Epithelial cell of proximal tubule (primary cell): ENCODE data around the gene LRRC39. TPM values are rescaled to one million over a fixed set of nuclear protein-coding genes. Genes with fewer than 3 reads are reported as not detected.
A peak's percentile ranks its signal among the peaks of the same experiment; 100 is the strongest.

Experiments
- DNase-seq: peaks from one replicate; pipeline ENCODE4 v3.0.0-alpha.2; 2011; ENCODE audit warnings: low read depth
- H3K4me3 ChIP-seq: 2 replicates; pipeline ENCODE4 v1.5.1; 2011; ENCODE audit warnings: low read depth, mild to moderate bottlenecking, low read length
- CTCF ChIP-seq: conservative IDR thresholded peaks from 2 replicates; pipeline ENCODE4 v1.5.1; 2012; ENCODE audit warnings: low read depth, mild to moderate bottlenecking, low read length
- total RNA-seq: library from RNA; depleted of rRNA; stranded (reverse); fragments of >200 nt; gene quantifications from 2 replicates; pipeline ENCODE4 v1.2.3, GENCODE V29; 2015

LRRC39 gene
- 0.07 TPM in 1 of 2 replicates, not detected in the other for total RNA-seq

- no peak within 1 kb of the TSS for H3K4me3 ChIP-seq
- no peak for DNase-seq
- no peak for TF ChIP-seq CTCF
These were observed at the start of gene LRRC39 for GRCh38 chr1:100178091-100178490. Gene LRRC39 (minus strand): TSS chr1:100178256. CDS start chr1:100168516, 9,740 bp downstream.

GRCh38 chr1:100222428-100222827 lies 44.4 kb upstream of the LRRC39 start:
- no peak for TF ChIP-seq CTCF
- no peak for DNase-seq
- H3K4me3 ChIP-seq: no peak overlapping the region

- no peak for TF ChIP-seq CTCF
- DNase-seq: no peak
- H3K4me3 ChIP-seq: no peak overlapping the region
These were observed 41.8 kb upstream of the LRRC39 start for GRCh38 chr1:100219883-100220282.

GRCh38 chr1:100219457-100219856 lies 41.4 kb upstream of the LRRC39 start:
- TF ChIP-seq CTCF: no peak
- DNase-seq: no peak
- H3K4me3 ChIP-seq: no peak overlapping the region

- no peak for TF ChIP-seq CTCF
- H3K4me3 ChIP-seq: no peak overlapping the region
These were observed 39.8 kb upstream of the LRRC39 start for GRCh38 chr1:100217834-100218233.

GRCh38 chr1:100215101-100215500 lies 37.0 kb upstream of the LRRC39 start:
- peak; percentile 22 for DNase-seq
- TF ChIP-seq CTCF: no peak
- H3K4me3 ChIP-seq: no peak overlapping the region

More at GRCh38 chr1:100217834-100218233, 39.8 kb upstream of the LRRC39 start:
- no peak for DNase-seq

- no peak for TF ChIP-seq CTCF
- DNase-seq: no peak
- H3K4me3 ChIP-seq: no peak overlapping the region
These were observed 35.1 kb upstream of the LRRC39 start for GRCh38 chr1:100213141-100213540.
